ENCODE results near the gene C6orf89.

GRCh38 chr6:36904851-36905393, 19.2 kb downstream of the C6orf89 start:
- TF ChIP-seq FOXP2 (optimal IDR thresholded peaks at IDR 0.05; ENCODE audit: control extremely low read depth, extremely low read length, insufficient read depth) (no peak), EZH2 (IDR thresholded peaks at IDR 0.05) (no peak), POLR2AphosphoS5 (IDR thresholded peaks at IDR 0.05; ENCODE audit: borderline replicate concordance, low read depth, low read length) (no peak)

All from SK-N-MC (cell line).